H9 (cell line): ENCODE results near the gene TMEM80. TPM values are rescaled to one million over a fixed set of nuclear protein-coding genes. Genes with fewer than 3 reads are reported as not detected.

Experiments used
- DNase-seq: peaks from one replicate; pipeline ENCODE4 v3.0.0-alpha.2; 2017
- H2AFZ ChIP-seq: one replicate; pipeline ENCODE4 v1.6.1; 2013; ENCODE audit warnings: mild to moderate bottlenecking, low read length, control low read depth, moderate library complexity
- H2AK5ac ChIP-seq: 2 replicates; pipeline ENCODE4 v1.6.1; 2013; ENCODE audit warnings: low read length, control low read depth, mixed read lengths; ENCODE audit not compliant: insufficient read length
- H2BK120ac ChIP-seq: one replicate; pipeline ENCODE4 v1.6.1; 2013; ENCODE audit warnings: low read depth, mild to moderate bottlenecking, low read length, control low read depth, inconsistent platforms; ENCODE audit not compliant: poor library complexity, severe bottlenecking
- H2BK12ac ChIP-seq: 2 replicates; pipeline ENCODE4 v1.6.1; 2013; ENCODE audit warnings: low read length, control low read depth, mixed read lengths, low read depth; ENCODE audit not compliant: insufficient read length
- H2BK15ac ChIP-seq: 2 replicates; pipeline ENCODE4 v1.6.1; 2013; ENCODE audit warnings: low read depth, low read length, control low read depth
- H2BK20ac ChIP-seq: one replicate; pipeline ENCODE4 v1.6.1; 2013; ENCODE audit warnings: low read depth, mild to moderate bottlenecking, low read length, control low read depth, inconsistent platforms; ENCODE audit not compliant: poor library complexity, severe bottlenecking
- H2BK5ac ChIP-seq: 2 replicates; pipeline ENCODE4 v1.6.1; 2013; ENCODE audit warnings: low read length, control low read depth, mixed read lengths; ENCODE audit not compliant: insufficient read length
- H3K14ac ChIP-seq: 2 replicates; pipeline ENCODE4 v1.6.1; 2013; ENCODE audit warnings: low read length, control low read depth; ENCODE audit not compliant: insufficient read depth
- H3K18ac ChIP-seq: 2 replicates; pipeline ENCODE4 v1.6.1; 2013; ENCODE audit warnings: low read depth, mild to moderate bottlenecking, mixed read lengths, low read length, control low read depth; ENCODE audit not compliant: insufficient read length
- H3K23ac ChIP-seq: 2 replicates; pipeline ENCODE4 v1.6.1; 2013; ENCODE audit warnings: low read length, control low read depth, mixed read lengths, low read depth; ENCODE audit not compliant: insufficient read length
- H3K23me2 ChIP-seq: 2 replicates; pipeline ENCODE4 v1.6.1; 2013; ENCODE audit warnings: low read depth, mild to moderate bottlenecking, mixed read lengths, low read length, control low read depth; ENCODE audit not compliant: insufficient read length, poor library complexity, severe bottlenecking
- H3K27ac ChIP-seq: 2 replicates; pipeline ENCODE4 v1.5.1; 2013; ENCODE audit warnings: low read length, control low read depth, mixed read lengths, low read depth; ENCODE audit not compliant: insufficient read length
- H3K27me3 ChIP-seq: 2 replicates; pipeline ENCODE4 v1.6.1; 2013; ENCODE audit warnings: low read length, control low read depth, inconsistent platforms; ENCODE audit not compliant: insufficient read depth
- H3K4ac ChIP-seq: 2 replicates; pipeline ENCODE4 v1.6.1; 2013; ENCODE audit warnings: low read depth, mild to moderate bottlenecking, control low read depth, inconsistent platforms, low read length, moderate library complexity
- H3K4me1 ChIP-seq: 2 replicates; pipeline ENCODE4 v1.6.1; 2013; ENCODE audit warnings: low read length, control low read depth, inconsistent platforms; ENCODE audit not compliant: insufficient read depth
- H3K4me2 ChIP-seq: 2 replicates; pipeline ENCODE4 v1.6.1; 2013; ENCODE audit warnings: low read length, control low read depth, mixed read lengths; ENCODE audit not compliant: insufficient read length, insufficient read depth
- H3K56ac ChIP-seq: 2 replicates; pipeline ENCODE4 v1.6.1; 2013; ENCODE audit warnings: low read depth, mild to moderate bottlenecking, mixed read lengths, low read length, control low read depth; ENCODE audit not compliant: insufficient read length
- H3K79me1 ChIP-seq: 2 replicates; pipeline ENCODE4 v1.6.1; 2013; ENCODE audit warnings: low read depth, mild to moderate bottlenecking, moderate library complexity, low read length, control low read depth, inconsistent platforms; ENCODE audit not compliant: insufficient read depth, poor library complexity, severe bottlenecking
- H3K79me2 ChIP-seq: 2 replicates; pipeline ENCODE4 v1.6.1; 2013; ENCODE audit warnings: low read length, control low read depth, inconsistent platforms; ENCODE audit not compliant: insufficient read depth
- H3K9ac ChIP-seq: 2 replicates; pipeline ENCODE4 v1.6.1; 2013; ENCODE audit warnings: low read length, control low read depth, mixed read lengths; ENCODE audit not compliant: insufficient read length; ENCODE audit errors: extremely low read depth
- H3K9me3 ChIP-seq: one replicate; pipeline ENCODE4 v1.6.1; 2013; ENCODE audit warnings: low read depth, low read length, inconsistent platforms; ENCODE audit not compliant: control insufficient read depth
- H3T11ph ChIP-seq: one replicate; pipeline ENCODE4 v1.6.1; 2013; ENCODE audit warnings: mild to moderate bottlenecking, low read length, control low read depth, inconsistent platforms
- H4K20me1 ChIP-seq: one replicate; pipeline ENCODE4 v1.6.1; 2013; ENCODE audit not compliant: control insufficient read depth, insufficient read length, insufficient read depth
- H4K5ac ChIP-seq: 2 replicates; pipeline ENCODE4 v1.6.1; 2013; ENCODE audit warnings: low read depth, mild to moderate bottlenecking, mixed read lengths, low read length, control low read depth; ENCODE audit not compliant: insufficient read length
- H4K8ac ChIP-seq: replicated peaks from 2 replicates; pipeline ENCODE4 v1.6.1; 2013; ENCODE audit warnings: low read length, control low read depth, mixed read lengths, low read depth; ENCODE audit not compliant: insufficient read length
- H4K91ac ChIP-seq: 2 replicates; pipeline ENCODE4 v1.6.1; 2013; ENCODE audit warnings: low read depth, mild to moderate bottlenecking, moderate library complexity, mixed read lengths, low read length, control low read depth; ENCODE audit not compliant: insufficient read length
- H3K27ac Mint-ChIP-seq, 3 experiments: 2 replicates in 2 of 3; 3 replicates in 1 of 3; pipeline ENCODE4 v1.8.0; 2020 to 2021; ENCODE audit warnings: mixed read lengths in 3 of 3, mild to moderate bottlenecking in 1 of 3, moderate library complexity in 1 of 3
- H3K27me3 Mint-ChIP-seq: 2 replicates; pipeline ENCODE4 v1.8.0; 2021; ENCODE audit warnings: low read depth, mild to moderate bottlenecking, moderate library complexity, mixed read lengths
- H3K36me3 Mint-ChIP-seq, 3 experiments: 2 replicates in 2 of 3; 3 replicates in 1 of 3; pipeline ENCODE4 v1.8.0; 2020 to 2021; ENCODE audit warnings: low read depth in 3 of 3, mixed read lengths in 3 of 3; ENCODE audit not compliant: insufficient read depth in 1 of 3
- H3K4me1 Mint-ChIP-seq, 2 experiments: 2 replicates each; pipeline ENCODE4 v1.8.0; 2020; ENCODE audit warnings: mixed read lengths in 2 of 2
- H3K4me3 Mint-ChIP-seq, 2 experiments: 2 replicates in 1 of 2; 3 replicates in 1 of 2; pipeline ENCODE4 v1.8.0; 2020 to 2021; ENCODE audit warnings: mild to moderate bottlenecking in 2 of 2, mixed read lengths in 2 of 2, moderate library complexity in 1 of 2
- H3K9me3 Mint-ChIP-seq, 2 experiments: 2 replicates in 1 of 2; 3 replicates in 1 of 2; pipeline ENCODE4 v1.8.0; 2020; ENCODE audit warnings: mild to moderate bottlenecking in 2 of 2, mixed read lengths in 2 of 2, moderate library complexity in 1 of 2
- WGBS: extraction: QIAGEN DNeasy Blood & Tissue Kit; methylation state at CpG from one replicate; pipeline ENCODE4 v1.1.7; 2013; ENCODE audit warnings: missing lambda C conversion rate, low lambda C conversion rate, mixed read lengths; ENCODE audit not compliant: insufficient read length; ENCODE audit errors: extremely low coverage; 5-methylcytosine and 5-hydroxymethylcytosine counted together
- total RNA-seq: library from RNA; stranded (reverse); gene quantifications from 2 replicates; pipeline ENCODE4 v1.2.1, GENCODE V29; 2021
- TF ChIP-seq, protein P1 (sequence below): fragments of 200-600 bp; sonication (generic); conservative IDR thresholded peaks from 3 replicates; pipeline ENCODE4 v1.8.0; 2021; ENCODE audit warnings: antibody characterized with exemption, mild to moderate bottlenecking

The TMEM80 gene
- total RNA-seq, 1 experiment from 2014 or later, result 23.6 TPM

- no peak overlapping the region for H2BK5ac ChIP-seq
Observed at GRCh38 chr11:746289-747157, 50.9 kb downstream of the TMEM80 start.

More at GRCh38 chr11:746289-747157, 50.9 kb downstream of the TMEM80 start:
- Histone ChIP-seq H3K27ac (peak overlapping the region; percentile 50), H3K56ac (no peak overlapping the region), H4K91ac (no peak overlapping the region), H3K9me3 (no peaks in the 10 kb centered on the region), H3K23me2 (peaks cover 10% of the 10 kb centered on the region), H2AFZ (no peak overlapping the region), H2BK120ac (no peak overlapping the region), H3K4me2 (peak overlapping the region; percentile 98), H2BK12ac (no peak overlapping the region), H3K4ac (no peak overlapping the region), H3K14ac (peak overlapping the region; percentile 90), H2AK5ac (no peak overlapping the region), H3K4me1 (no peaks in the 10 kb centered on the region; the same call in 1 of the 2 replicates), H3K79me1 (peaks cover 8% of the 10 kb centered on the region), H4K20me1 (no peaks in the 10 kb centered on the region), H3K79me2 (peaks cover 33% of the 10 kb centered on the region), H3K9ac (peak overlapping the region; percentile 45), H4K8ac (no peak overlapping the region), H3K27me3 (no peaks in the 10 kb centered on the region), H3K23ac (no peak overlapping the region), H3T11ph (no peak overlapping the region), H3K18ac (peak overlapping the region; percentile 73), H4K5ac (no peak overlapping the region), H2BK15ac (no peak overlapping the region), H2BK20ac (no peak overlapping the region)
- WGBS, result no CpG with 5 or more reads among the region's 46 CpGs
- Mint-ChIP-seq H3K27ac (peak overlapping the region; percentile 97 to 98 (median 98)), H3K36me3 (peaks cover 5 to 13% (median 8%) of the 10 kb centered on the region in 3 experiments; a peak in 6 of 7 replicates), H3K4me3 (peak overlapping the region; percentile 83 to 92), H3K9me3 (no peaks in the 10 kb centered on the region), H3K27me3 (no peaks in the 10 kb centered on the region), H3K4me1 (peaks cover 24 to 40% of the 10 kb centered on the region in 2 experiments)
- peak; percentile 65 for DNase-seq
- TF ChIP-seq, protein P1, sequence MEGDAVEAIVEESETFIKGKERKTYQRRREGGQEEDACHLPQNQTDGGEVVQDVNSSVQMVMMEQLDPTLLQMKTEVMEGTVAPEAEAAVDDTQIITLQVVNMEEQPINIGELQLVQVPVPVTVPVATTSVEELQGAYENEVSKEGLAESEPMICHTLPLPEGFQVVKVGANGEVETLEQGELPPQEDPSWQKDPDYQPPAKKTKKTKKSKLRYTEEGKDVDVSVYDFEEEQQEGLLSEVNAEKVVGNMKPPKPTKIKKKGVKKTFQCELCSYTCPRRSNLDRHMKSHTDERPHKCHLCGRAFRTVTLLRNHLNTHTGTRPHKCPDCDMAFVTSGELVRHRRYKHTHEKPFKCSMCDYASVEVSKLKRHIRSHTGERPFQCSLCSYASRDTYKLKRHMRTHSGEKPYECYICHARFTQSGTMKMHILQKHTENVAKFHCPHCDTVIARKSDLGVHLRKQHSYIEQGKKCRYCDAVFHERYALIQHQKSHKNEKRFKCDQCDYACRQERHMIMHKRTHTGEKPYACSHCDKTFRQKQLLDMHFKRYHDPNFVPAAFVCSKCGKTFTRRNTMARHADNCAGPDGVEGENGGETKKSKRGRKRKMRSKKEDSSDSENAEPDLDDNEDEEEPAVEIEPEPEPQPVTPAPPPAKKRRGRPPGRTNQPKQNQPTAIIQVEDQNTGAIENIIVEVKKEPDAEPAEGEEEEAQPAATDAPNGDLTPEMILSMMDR, result no peak; the same call in 2 of the 3 replicates
